Fibroblast of lung (primary cell): ENCODE results near the gene SLC44A4.
"Not testable (repeated sequence)": the region's sequence is repeated elsewhere in the genome, so short reads cannot be mapped to it uniquely, and the experiment has no call there.

ENCODE experiments used
- EZH2 ChIP-seq: IDR thresholded peaks from 2 replicates; pipeline ENCODE4 v1.5.1; 2012; ENCODE audit warnings: low read length, control low read depth, mild to moderate bottlenecking; ENCODE audit errors: missing control alignments
- TF ChIP-seq, protein P1 (sequence below), 2 donors: IDR thresholded peaks in 1 of 2; conservative IDR thresholded peaks in 1 of 2; 1 replicate in 1 of 2; 2 replicates in 1 of 2; pipeline ENCODE4 v1.5.1; 2011 to 2012; ENCODE audit warnings: low read length in 2 of 2, control low read depth in 1 of 2, inconsistent platforms in 1 of 2, low read depth in 1 of 2, mild to moderate bottlenecking in 1 of 2

DNA sequence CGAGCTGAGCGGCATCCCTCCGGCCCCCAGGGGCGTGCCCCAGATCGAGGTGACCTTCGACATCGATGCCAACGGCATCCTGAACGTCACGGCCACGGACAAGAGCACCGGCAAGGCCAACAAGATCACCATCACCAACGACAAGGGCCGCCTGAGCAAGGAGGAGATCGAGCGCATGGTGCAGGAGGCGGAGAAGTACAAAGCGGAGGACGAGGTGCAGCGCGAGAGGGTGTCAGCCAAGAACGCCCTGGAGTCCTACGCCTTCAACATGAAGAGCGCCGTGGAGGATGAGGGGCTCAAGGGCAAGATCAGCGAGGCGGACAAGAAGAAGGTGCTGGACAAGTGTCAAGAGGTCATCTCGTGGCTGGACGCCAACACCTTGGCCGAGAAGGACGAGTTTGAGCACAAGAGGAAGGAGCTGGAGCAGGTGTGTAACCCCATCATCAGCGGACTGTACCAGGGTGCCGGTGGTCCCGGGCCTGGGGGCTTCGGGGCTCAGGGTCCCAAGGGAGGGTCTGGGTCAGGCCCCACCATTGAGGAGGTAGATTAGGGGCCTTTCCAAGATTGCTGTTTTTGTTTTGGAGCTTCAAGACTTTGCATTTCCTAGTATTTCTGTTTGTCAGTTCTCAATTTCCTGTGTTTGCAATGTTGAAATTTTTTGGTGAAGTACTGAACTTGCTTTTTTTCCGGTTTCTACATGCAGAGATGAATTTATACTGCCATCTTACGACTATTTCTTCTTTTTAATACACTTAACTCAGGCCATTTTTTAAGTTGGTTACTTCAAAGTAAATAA is 61.5 kb downstream of the SLC44A4 start:
- TF ChIP-seq, protein P1, sequence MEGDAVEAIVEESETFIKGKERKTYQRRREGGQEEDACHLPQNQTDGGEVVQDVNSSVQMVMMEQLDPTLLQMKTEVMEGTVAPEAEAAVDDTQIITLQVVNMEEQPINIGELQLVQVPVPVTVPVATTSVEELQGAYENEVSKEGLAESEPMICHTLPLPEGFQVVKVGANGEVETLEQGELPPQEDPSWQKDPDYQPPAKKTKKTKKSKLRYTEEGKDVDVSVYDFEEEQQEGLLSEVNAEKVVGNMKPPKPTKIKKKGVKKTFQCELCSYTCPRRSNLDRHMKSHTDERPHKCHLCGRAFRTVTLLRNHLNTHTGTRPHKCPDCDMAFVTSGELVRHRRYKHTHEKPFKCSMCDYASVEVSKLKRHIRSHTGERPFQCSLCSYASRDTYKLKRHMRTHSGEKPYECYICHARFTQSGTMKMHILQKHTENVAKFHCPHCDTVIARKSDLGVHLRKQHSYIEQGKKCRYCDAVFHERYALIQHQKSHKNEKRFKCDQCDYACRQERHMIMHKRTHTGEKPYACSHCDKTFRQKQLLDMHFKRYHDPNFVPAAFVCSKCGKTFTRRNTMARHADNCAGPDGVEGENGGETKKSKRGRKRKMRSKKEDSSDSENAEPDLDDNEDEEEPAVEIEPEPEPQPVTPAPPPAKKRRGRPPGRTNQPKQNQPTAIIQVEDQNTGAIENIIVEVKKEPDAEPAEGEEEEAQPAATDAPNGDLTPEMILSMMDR (conservative IDR thresholded peaks at IDR 0.05 in 1 of 2, IDR thresholded peaks at IDR 0.05 in 1 of 2; ENCODE audit: low read depth in 1 of 2, low read length in 2 of 2), result not testable (repeated sequence)
- not testable (repeated sequence) for TF ChIP-seq EZH2
